ENCODE measurements around the gene RNASE9.

Gene RNASE9

DNA sequence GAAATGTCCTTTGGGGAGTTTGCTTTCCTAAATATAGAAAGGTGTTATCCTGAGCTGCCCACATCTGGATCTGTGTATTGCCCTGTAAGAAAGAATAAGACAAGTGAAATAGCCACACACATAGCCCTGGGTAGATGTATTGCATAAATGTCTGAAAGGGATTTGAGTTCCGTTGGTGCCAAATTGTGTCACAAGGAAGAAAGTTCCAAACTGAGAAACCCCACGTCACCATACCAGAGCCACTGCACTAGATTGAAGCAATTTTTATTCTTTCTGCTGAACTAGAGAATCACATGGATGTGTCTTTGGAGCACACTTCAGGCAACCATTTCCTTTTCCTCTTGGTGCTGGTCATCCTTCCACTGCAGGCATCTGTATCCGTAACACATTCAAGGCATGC is 5.0 kb downstream of the RNASE9 start:
- Histone ChIP-seq H3K79me2 (ENCODE audit: insufficient read depth, low read length) (no peaks in the 10 kb centered on the region), H3K4me2 (ENCODE audit: low read depth, low read length, poor library complexity, severe bottlenecking) (no peak overlapping the region), H3K36me3 (ENCODE audit: insufficient read depth, low read length) (no peaks in the 10 kb centered on the region), H3F3A (ENCODE audit: low read depth) (no peaks in the 10 kb centered on the region), H4K20me1 (ENCODE audit: insufficient read depth, low read length, poor library complexity, severe bottlenecking) (no peaks in the 10 kb centered on the region), H2AFZ (ENCODE audit: low read length) (no peak overlapping the region), H3K4me1 (ENCODE audit: insufficient read depth, low read length, poor library complexity, severe bottlenecking) (no peaks in the 10 kb centered on the region), H3K9ac (ENCODE audit: low read depth, low read length, poor library complexity, severe bottlenecking) (no peak overlapping the region), H3K4me3 (ENCODE audit: low read length, poor library complexity, severe bottlenecking) (no peak overlapping the region), H3K27me3 (ENCODE audit: insufficient read depth, low read length, poor library complexity, severe bottlenecking) (no peaks in the 10 kb centered on the region), H3K9me3 (ENCODE audit: insufficient read depth, low read depth, low read length) (no peaks in the 10 kb centered on the region), H3K9me2 (replicated peaks; ENCODE audit: low read depth, low read length) (no peaks in the 10 kb centered on the region)
- TF ChIP-seq, protein P1, sequence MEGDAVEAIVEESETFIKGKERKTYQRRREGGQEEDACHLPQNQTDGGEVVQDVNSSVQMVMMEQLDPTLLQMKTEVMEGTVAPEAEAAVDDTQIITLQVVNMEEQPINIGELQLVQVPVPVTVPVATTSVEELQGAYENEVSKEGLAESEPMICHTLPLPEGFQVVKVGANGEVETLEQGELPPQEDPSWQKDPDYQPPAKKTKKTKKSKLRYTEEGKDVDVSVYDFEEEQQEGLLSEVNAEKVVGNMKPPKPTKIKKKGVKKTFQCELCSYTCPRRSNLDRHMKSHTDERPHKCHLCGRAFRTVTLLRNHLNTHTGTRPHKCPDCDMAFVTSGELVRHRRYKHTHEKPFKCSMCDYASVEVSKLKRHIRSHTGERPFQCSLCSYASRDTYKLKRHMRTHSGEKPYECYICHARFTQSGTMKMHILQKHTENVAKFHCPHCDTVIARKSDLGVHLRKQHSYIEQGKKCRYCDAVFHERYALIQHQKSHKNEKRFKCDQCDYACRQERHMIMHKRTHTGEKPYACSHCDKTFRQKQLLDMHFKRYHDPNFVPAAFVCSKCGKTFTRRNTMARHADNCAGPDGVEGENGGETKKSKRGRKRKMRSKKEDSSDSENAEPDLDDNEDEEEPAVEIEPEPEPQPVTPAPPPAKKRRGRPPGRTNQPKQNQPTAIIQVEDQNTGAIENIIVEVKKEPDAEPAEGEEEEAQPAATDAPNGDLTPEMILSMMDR (conservative IDR thresholded peaks at IDR 0.05; ENCODE audit: low read length) = no peak
- TF ChIP-seq EZH2phosphoT487 (IDR thresholded peaks at IDR 0.05; ENCODE audit: borderline replicate concordance) = no peak

DNA sequence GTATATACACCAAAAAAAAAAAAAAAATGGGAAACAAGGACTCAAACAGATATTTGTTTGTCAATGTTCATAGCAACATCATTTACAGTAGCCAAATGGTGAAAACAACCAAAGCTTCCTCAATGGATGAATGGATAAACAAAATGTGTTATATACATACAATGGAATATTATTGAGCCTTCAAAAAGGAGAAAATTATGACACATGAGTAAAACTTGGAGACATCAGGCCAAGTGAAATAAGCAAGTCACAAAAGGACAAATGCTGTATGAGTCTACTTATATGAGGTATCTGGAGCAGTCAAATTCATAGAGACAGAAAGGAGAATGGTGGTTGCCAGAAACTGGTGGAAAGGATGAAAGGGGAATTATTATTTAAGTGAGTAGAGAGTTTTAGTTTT is 7.8 kb downstream of the RNASE9 start:
- no peaks in the 10 kb centered on the region for H4K20me1 ChIP-seq (ENCODE audit: insufficient read depth, low read length, poor library complexity, severe bottlenecking)
- H3K36me3 ChIP-seq (ENCODE audit: insufficient read depth, low read length) = no peaks in the 10 kb centered on the region
- H3K4me3 ChIP-seq (ENCODE audit: low read length, poor library complexity, severe bottlenecking) = no peak overlapping the region
- no peaks in the 10 kb centered on the region for H3K9me2 ChIP-seq (replicated peaks; ENCODE audit: low read depth, low read length)
- H3K9me3 ChIP-seq (ENCODE audit: insufficient read depth, low read depth, low read length) = no peaks in the 10 kb centered on the region
- no peaks in the 10 kb centered on the region for H3K79me2 ChIP-seq (ENCODE audit: insufficient read depth, low read length)
- no peak for TF ChIP-seq EZH2phosphoT487 (IDR thresholded peaks at IDR 0.05; ENCODE audit: borderline replicate concordance)
- TF ChIP-seq, protein P1 (conservative IDR thresholded peaks at IDR 0.05; ENCODE audit: low read length) = no peak
- no peaks in the 10 kb centered on the region for H3K4me1 ChIP-seq (ENCODE audit: insufficient read depth, low read length, poor library complexity, severe bottlenecking)
- no peak overlapping the region for H3K9ac ChIP-seq (ENCODE audit: low read depth, low read length, poor library complexity, severe bottlenecking)
- H3K27me3 ChIP-seq (ENCODE audit: insufficient read depth, low read length, poor library complexity, severe bottlenecking) = no peaks in the 10 kb centered on the region
- no peaks in the 10 kb centered on the region for H3F3A ChIP-seq (ENCODE audit: low read depth)
- H3K4me2 ChIP-seq (ENCODE audit: low read depth, low read length, poor library complexity, severe bottlenecking) = no peak overlapping the region
- no peak overlapping the region for H2AFZ ChIP-seq (ENCODE audit: low read length)

- H3K4me3 ChIP-seq (ENCODE audit: low read length, poor library complexity, severe bottlenecking) = no peak overlapping the region
- H4K20me1 ChIP-seq (ENCODE audit: insufficient read depth, low read length, poor library complexity, severe bottlenecking) = no peaks in the 10 kb centered on the region
- no peak for TF ChIP-seq EZH2phosphoT487 (IDR thresholded peaks at IDR 0.05; ENCODE audit: borderline replicate concordance)
- TF ChIP-seq, protein P1 (conservative IDR thresholded peaks at IDR 0.05; ENCODE audit: low read length) = no peak
- H3K4me1 ChIP-seq (ENCODE audit: insufficient read depth, low read length, poor library complexity, severe bottlenecking) = no peaks in the 10 kb centered on the region
- H3K79me2 ChIP-seq (ENCODE audit: insufficient read depth, low read length) = no peaks in the 10 kb centered on the region
- H3K4me2 ChIP-seq (ENCODE audit: low read depth, low read length, poor library complexity, severe bottlenecking) = no peak overlapping the region
- H3K9me3 ChIP-seq (ENCODE audit: insufficient read depth, low read depth, low read length) = no peaks in the 10 kb centered on the region
- H3K27me3 ChIP-seq (ENCODE audit: insufficient read depth, low read length, poor library complexity, severe bottlenecking) = no peaks in the 10 kb centered on the region
- no peaks in the 10 kb centered on the region for H3K9me2 ChIP-seq (replicated peaks; ENCODE audit: low read depth, low read length)
- H3K36me3 ChIP-seq (ENCODE audit: insufficient read depth, low read length) = no peaks in the 10 kb centered on the region
- no peaks in the 10 kb centered on the region for H3F3A ChIP-seq (ENCODE audit: low read depth)
- no peak overlapping the region for H3K9ac ChIP-seq (ENCODE audit: low read depth, low read length, poor library complexity, severe bottlenecking)
- H2AFZ ChIP-seq (ENCODE audit: low read length) = no peak overlapping the region
These were observed 9.2 kb downstream of the RNASE9 start for GRCh38 chr14:20551606-20552005.

Measured in Loucy (cell line).